ENCODE data around the gene ETV5.

Gene ETV5

GRCh38 chr3:186014866-186015265, 94.0 kb downstream of the ETV5 start:
- H3K4ac ChIP-seq (ENCODE audit: low read depth, low read length) = no peak overlapping the region

GRCh38 chr3:186013312-186013711, 95.6 kb downstream of the ETV5 start:
- no CpG with 5 or more reads among the region's 7 CpGs for WGBS (ENCODE audit: extremely low coverage, insufficient coverage, low lambda C conversion rate)

More at GRCh38 chr3:186014866-186015265, 94.0 kb downstream of the ETV5 start:
- Histone ChIP-seq H2BK5ac (ENCODE audit: low read length) (no peak overlapping the region), H3K18ac (ENCODE audit: low read length) (no peak overlapping the region), H3K36me3 (ENCODE audit: control insufficient read depth, insufficient read depth, low read length) (no peaks in the 10 kb centered on the region), H4K8ac (ENCODE audit: low read depth, low read length) (no peak overlapping the region), H3K79me2 (ENCODE audit: control insufficient read depth, insufficient read depth, low read length) (no peaks in the 10 kb centered on the region), H2AK5ac (ENCODE audit: low read length) (no peak overlapping the region), H3K4me3 (ENCODE audit: low read length) (no peak overlapping the region), H3K27ac (ENCODE audit: low read depth, low read length) (no peak overlapping the region), H2BK15ac (replicated peaks; ENCODE audit: low read depth) (no peak overlapping the region), H3K4me2 (ENCODE audit: low read length) (no peak overlapping the region), H3K23ac (ENCODE audit: low read length) (no peak overlapping the region), H3K9ac (ENCODE audit: low read length) (no peak overlapping the region), H3K79me1 (ENCODE audit: low read length) (no peaks in the 10 kb centered on the region), H4K5ac (ENCODE audit: low read length) (no peak overlapping the region), H2BK120ac (ENCODE audit: low read depth, low read length) (no peak overlapping the region), H3K4me1 (ENCODE audit: control insufficient read depth, low read depth, low read length) (no peaks in the 10 kb centered on the region), H3K27me3 (ENCODE audit: insufficient read depth, low read length, poor library complexity) (no peaks in the 10 kb centered on the region), H3K56ac (ENCODE audit: low read length) (no peak overlapping the region)
- no CpG with 5 or more reads among the region's 3 CpGs for WGBS (ENCODE audit: extremely low coverage, insufficient coverage, low lambda C conversion rate)
- DNase-seq = no peak

GRCh38 chr3:186012137-186012536, 96.8 kb downstream of the ETV5 start:
- no peak overlapping the region for H3K9ac ChIP-seq (ENCODE audit: low read length)
- H2BK15ac ChIP-seq (replicated peaks; ENCODE audit: low read depth) = no peak overlapping the region
- no peak overlapping the region for H3K4me3 ChIP-seq (ENCODE audit: low read length)
- DNase-seq = no peak
- no peak overlapping the region for H3K18ac ChIP-seq (ENCODE audit: low read length)
- no peak overlapping the region for H2BK120ac ChIP-seq (ENCODE audit: low read depth, low read length)
- H3K79me2 ChIP-seq (ENCODE audit: control insufficient read depth, insufficient read depth, low read length) = no peaks in the 10 kb centered on the region
- no peak overlapping the region for H2BK5ac ChIP-seq (ENCODE audit: low read length)
- no peak overlapping the region for H3K23ac ChIP-seq (ENCODE audit: low read length)
- H3K79me1 ChIP-seq (ENCODE audit: low read length) = no peaks in the 10 kb centered on the region
- H3K36me3 ChIP-seq (ENCODE audit: control insufficient read depth, insufficient read depth, low read length) = no peaks in the 10 kb centered on the region
- no CpG with 5 or more reads among the region's 4 CpGs for WGBS (ENCODE audit: extremely low coverage, insufficient coverage, low lambda C conversion rate)
- no peak overlapping the region for H3K4me2 ChIP-seq (ENCODE audit: low read length)
- H4K5ac ChIP-seq (ENCODE audit: low read length) = no peak overlapping the region
- H3K56ac ChIP-seq (ENCODE audit: low read length) = no peak overlapping the region
- no peak overlapping the region for H3K4ac ChIP-seq (ENCODE audit: low read depth, low read length)
- H3K27ac ChIP-seq (ENCODE audit: low read depth, low read length) = no peak overlapping the region
- H3K4me1 ChIP-seq (ENCODE audit: control insufficient read depth, low read depth, low read length) = no peaks in the 10 kb centered on the region
- H3K27me3 ChIP-seq (ENCODE audit: insufficient read depth, low read length, poor library complexity) = no peaks in the 10 kb centered on the region
- no peak overlapping the region for H4K8ac ChIP-seq (ENCODE audit: low read depth, low read length)
- H2AK5ac ChIP-seq (ENCODE audit: low read length) = no peak overlapping the region

More at GRCh38 chr3:186013312-186013711, 95.6 kb downstream of the ETV5 start:
- H2BK15ac ChIP-seq (replicated peaks; ENCODE audit: low read depth) = no peak overlapping the region
- H3K4me2 ChIP-seq (ENCODE audit: low read length) = no peak overlapping the region
- H4K5ac ChIP-seq (ENCODE audit: low read length) = no peak overlapping the region
- no peak overlapping the region for H2AK5ac ChIP-seq (ENCODE audit: low read length)
- no peaks in the 10 kb centered on the region for H3K79me2 ChIP-seq (ENCODE audit: control insufficient read depth, insufficient read depth, low read length)
- H4K8ac ChIP-seq (ENCODE audit: low read depth, low read length) = no peak overlapping the region
- no peak overlapping the region for H3K4ac ChIP-seq (ENCODE audit: low read depth, low read length)
- no peak for DNase-seq
- no peak overlapping the region for H3K18ac ChIP-seq (ENCODE audit: low read length)
- no peak overlapping the region for H3K56ac ChIP-seq (ENCODE audit: low read length)
- H3K27me3 ChIP-seq (ENCODE audit: insufficient read depth, low read length, poor library complexity) = no peaks in the 10 kb centered on the region
- no peak overlapping the region for H3K9ac ChIP-seq (ENCODE audit: low read length)
- H3K79me1 ChIP-seq (ENCODE audit: low read length) = no peaks in the 10 kb centered on the region
- H3K36me3 ChIP-seq (ENCODE audit: control insufficient read depth, insufficient read depth, low read length) = no peaks in the 10 kb centered on the region
- H2BK5ac ChIP-seq (ENCODE audit: low read length) = no peak overlapping the region
- no peaks in the 10 kb centered on the region for H3K4me1 ChIP-seq (ENCODE audit: control insufficient read depth, low read depth, low read length)
- H3K4me3 ChIP-seq (ENCODE audit: low read length) = no peak overlapping the region
- H3K27ac ChIP-seq (ENCODE audit: low read depth, low read length) = no peak overlapping the region
- no peak overlapping the region for H2BK120ac ChIP-seq (ENCODE audit: low read depth, low read length)
- H3K23ac ChIP-seq (ENCODE audit: low read length) = no peak overlapping the region

- Histone ChIP-seq H4K5ac (ENCODE audit: low read length) (no peak overlapping the region), H2BK15ac (replicated peaks; ENCODE audit: low read depth) (no peak overlapping the region), H3K23ac (ENCODE audit: low read length) (no peak overlapping the region), H3K9ac (ENCODE audit: low read length) (no peak overlapping the region), H3K4me3 (ENCODE audit: low read length) (no peak overlapping the region), H3K56ac (ENCODE audit: low read length) (no peak overlapping the region), H3K18ac (ENCODE audit: low read length) (no peak overlapping the region), H2BK120ac (ENCODE audit: low read depth, low read length) (no peak overlapping the region), H3K79me1 (ENCODE audit: low read length) (no peaks in the 10 kb centered on the region), H3K4ac (ENCODE audit: low read depth, low read length) (no peak overlapping the region), H3K27me3 (ENCODE audit: insufficient read depth, low read length, poor library complexity) (no peaks in the 10 kb centered on the region), H4K8ac (ENCODE audit: low read depth, low read length) (no peak overlapping the region), H3K36me3 (ENCODE audit: control insufficient read depth, insufficient read depth, low read length) (no peaks in the 10 kb centered on the region), H3K4me1 (ENCODE audit: control insufficient read depth, low read depth, low read length) (no peaks in the 10 kb centered on the region), H3K27ac (ENCODE audit: low read depth, low read length) (no peak overlapping the region), H2BK5ac (ENCODE audit: low read length) (no peak overlapping the region), H3K79me2 (ENCODE audit: control insufficient read depth, insufficient read depth, low read length) (no peaks in the 10 kb centered on the region), H2AK5ac (ENCODE audit: low read length) (no peak overlapping the region), H3K4me2 (ENCODE audit: low read length) (no peak overlapping the region)
- DNase-seq = no peak
- no CpG with 5 or more reads among the region's 7 CpGs for WGBS (ENCODE audit: extremely low coverage, insufficient coverage, low lambda C conversion rate)
These were observed 104.2 kb downstream of the ETV5 start for GRCh38 chr3:186004671-186005070.

GRCh38 chr3:186004209-186004608, 104.7 kb downstream of the ETV5 start:
- Histone ChIP-seq H3K27me3 (ENCODE audit: insufficient read depth, low read length, poor library complexity) (no peaks in the 10 kb centered on the region), H4K8ac (ENCODE audit: low read depth, low read length) (no peak overlapping the region), H3K9ac (ENCODE audit: low read length) (no peak overlapping the region), H3K27ac (ENCODE audit: low read depth, low read length) (no peak overlapping the region), H4K5ac (ENCODE audit: low read length) (no peak overlapping the region), H3K4me2 (ENCODE audit: low read length) (no peak overlapping the region), H3K36me3 (ENCODE audit: control insufficient read depth, insufficient read depth, low read length) (no peaks in the 10 kb centered on the region), H3K79me2 (ENCODE audit: control insufficient read depth, insufficient read depth, low read length) (no peaks in the 10 kb centered on the region), H2BK5ac (ENCODE audit: low read length) (no peak overlapping the region), H3K18ac (ENCODE audit: low read length) (no peak overlapping the region), H3K4me1 (ENCODE audit: control insufficient read depth, low read depth, low read length) (no peaks in the 10 kb centered on the region), H3K4me3 (ENCODE audit: low read length) (no peak overlapping the region), H2BK15ac (replicated peaks; ENCODE audit: low read depth) (no peak overlapping the region), H2BK120ac (ENCODE audit: low read depth, low read length) (no peak overlapping the region), H3K79me1 (ENCODE audit: low read length) (no peaks in the 10 kb centered on the region), H3K4ac (ENCODE audit: low read depth, low read length) (no peak overlapping the region), H2AK5ac (ENCODE audit: low read length) (no peak overlapping the region), H3K56ac (ENCODE audit: low read length) (no peak overlapping the region), H3K23ac (ENCODE audit: low read length) (no peak overlapping the region)
- no CpG with 5 or more reads among the region's 3 CpGs for WGBS (ENCODE audit: extremely low coverage, insufficient coverage, low lambda C conversion rate)
- DNase-seq = no peak

GRCh38 chr3:186003610-186004009, 105.3 kb downstream of the ETV5 start:
- no peak overlapping the region for H2BK5ac ChIP-seq (ENCODE audit: low read length)
- H3K27ac ChIP-seq (ENCODE audit: low read depth, low read length) = no peak overlapping the region
- no peak overlapping the region for H4K8ac ChIP-seq (ENCODE audit: low read depth, low read length)
- no peaks in the 10 kb centered on the region for H3K79me1 ChIP-seq (ENCODE audit: low read length)
- H3K56ac ChIP-seq (ENCODE audit: low read length) = no peak overlapping the region
- no peaks in the 10 kb centered on the region for H3K4me1 ChIP-seq (ENCODE audit: control insufficient read depth, low read depth, low read length)
- no peak for DNase-seq
- no peak overlapping the region for H2BK120ac ChIP-seq (ENCODE audit: low read depth, low read length)
- no peak overlapping the region for H3K4me3 ChIP-seq (ENCODE audit: low read length)
- H3K27me3 ChIP-seq (ENCODE audit: insufficient read depth, low read length, poor library complexity) = no peaks in the 10 kb centered on the region
- H2BK15ac ChIP-seq (replicated peaks; ENCODE audit: low read depth) = no peak overlapping the region
- no peak overlapping the region for H3K4ac ChIP-seq (ENCODE audit: low read depth, low read length)
- no peak overlapping the region for H3K9ac ChIP-seq (ENCODE audit: low read length)
- no peak overlapping the region for H2AK5ac ChIP-seq (ENCODE audit: low read length)
- H3K36me3 ChIP-seq (ENCODE audit: control insufficient read depth, insufficient read depth, low read length) = no peaks in the 10 kb centered on the region
- no peak overlapping the region for H4K5ac ChIP-seq (ENCODE audit: low read length)
- no peak overlapping the region for H3K23ac ChIP-seq (ENCODE audit: low read length)
- no peak overlapping the region for H3K4me2 ChIP-seq (ENCODE audit: low read length)
- H3K79me2 ChIP-seq (ENCODE audit: control insufficient read depth, insufficient read depth, low read length) = no peaks in the 10 kb centered on the region
- WGBS (ENCODE audit: extremely low coverage, insufficient coverage, low lambda C conversion rate) = no CpG with 5 or more reads among the region's 5 CpGs
- no peak overlapping the region for H3K18ac ChIP-seq (ENCODE audit: low read length)
